CD4-positive, alpha-beta T cell treated with Interleukin-10 for 1 hour (primary cell): Measurements from ENCODE around the gene EYS.
"Not testable (repeated sequence)": the region's sequence is repeated elsewhere in the genome, so short reads cannot be mapped to it uniquely, and the experiment has no call there.

Source experiments
- DNase-seq: peaks from one replicate; pipeline ENCODE4 v3.0.0-alpha.2; 2020

Gene EYS

DNA sequence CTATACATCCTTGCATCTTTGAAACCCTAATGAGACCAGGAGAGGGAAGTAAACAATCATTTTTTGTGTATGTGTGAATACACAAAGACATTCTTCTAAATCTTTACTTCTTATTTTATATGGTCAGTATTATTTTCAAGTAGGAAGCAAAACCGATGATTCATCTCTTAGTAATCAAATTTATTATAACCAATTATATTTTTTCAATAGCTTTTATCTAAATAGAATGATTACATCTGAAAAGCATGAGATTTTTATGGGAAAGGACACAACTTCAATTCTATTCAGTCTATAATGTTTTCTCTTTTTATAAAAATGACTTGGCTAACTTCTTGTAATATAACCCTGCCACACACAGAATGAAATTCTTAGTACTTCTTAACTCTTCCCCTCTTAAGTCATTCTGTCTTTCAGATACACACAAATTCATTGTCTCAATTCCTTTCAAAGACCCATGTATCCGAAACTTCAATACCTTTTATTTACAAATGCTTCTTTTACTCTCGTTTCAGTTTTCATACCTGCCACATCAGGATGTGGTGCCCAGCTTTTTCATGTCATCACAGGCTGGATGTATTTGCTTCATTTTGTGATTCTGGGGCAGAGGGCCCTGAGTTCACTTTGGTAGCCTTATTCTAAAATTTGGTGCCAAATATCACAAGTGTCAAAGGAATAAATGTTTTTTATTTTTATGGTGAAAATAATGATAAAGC, 1844.4 kb downstream of the EYS start:
- DNase-seq: no peak

DNA sequence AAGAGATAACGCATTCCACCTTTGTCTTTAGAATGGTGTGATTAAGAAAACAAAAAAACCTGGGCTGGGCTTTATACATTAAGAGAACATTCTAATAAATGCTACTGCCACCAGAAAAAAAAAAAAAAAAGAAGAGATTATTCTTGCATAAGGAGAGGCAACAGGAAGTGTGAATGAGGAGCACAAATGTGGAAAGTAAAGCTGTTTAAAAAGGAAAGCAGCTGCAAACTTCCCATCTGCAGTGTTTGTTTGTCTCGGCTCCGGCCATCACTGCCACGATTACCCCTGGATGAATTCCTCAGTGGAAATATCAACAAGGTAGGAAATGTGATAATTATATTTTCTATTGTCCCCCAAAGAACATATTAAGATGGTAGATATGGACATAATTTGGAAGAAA, 1847.5 kb downstream of the EYS start:
- DNase-seq: no peak

DNA sequence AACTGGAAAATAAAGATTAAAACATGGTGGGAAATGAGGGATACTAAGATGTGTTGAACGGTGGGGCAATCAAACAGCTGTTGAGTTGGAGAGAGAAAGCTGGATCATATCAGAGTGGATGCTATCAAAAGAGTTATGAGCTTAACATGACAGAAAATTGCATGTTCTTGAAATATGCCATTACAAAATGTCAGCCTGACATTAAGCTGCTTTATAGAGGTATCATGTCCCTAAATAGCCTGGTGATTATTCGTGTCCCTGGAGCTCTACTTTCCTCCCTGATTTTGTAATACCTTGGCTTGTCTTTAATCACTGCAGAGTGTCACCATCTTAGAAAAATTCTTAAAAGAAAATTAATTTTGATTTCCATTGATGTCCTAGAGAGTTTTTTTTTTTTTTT, 1848.3 kb downstream of the EYS start:
- no peak for DNase-seq

DNA sequence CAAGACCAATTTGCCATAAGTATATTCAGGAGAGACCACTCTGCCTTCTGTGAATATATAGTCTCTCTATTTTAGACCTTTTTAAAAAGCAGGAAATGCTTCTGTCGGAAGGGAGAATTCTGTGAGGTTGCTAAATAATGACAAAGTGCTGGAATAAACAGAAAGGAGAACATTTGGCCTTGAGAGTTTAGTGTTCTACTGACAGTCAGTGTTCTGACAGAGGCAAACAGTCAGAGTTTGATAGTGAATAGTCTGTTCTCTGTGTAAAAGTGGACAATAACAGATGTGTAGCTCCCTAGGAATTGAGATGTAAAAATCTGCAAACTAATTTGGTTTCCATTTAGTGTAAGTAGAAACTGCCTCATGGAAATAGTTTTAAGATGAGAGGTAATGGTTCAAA, 1850.8 kb downstream of the EYS start:
- DNase-seq: no peak

DNA sequence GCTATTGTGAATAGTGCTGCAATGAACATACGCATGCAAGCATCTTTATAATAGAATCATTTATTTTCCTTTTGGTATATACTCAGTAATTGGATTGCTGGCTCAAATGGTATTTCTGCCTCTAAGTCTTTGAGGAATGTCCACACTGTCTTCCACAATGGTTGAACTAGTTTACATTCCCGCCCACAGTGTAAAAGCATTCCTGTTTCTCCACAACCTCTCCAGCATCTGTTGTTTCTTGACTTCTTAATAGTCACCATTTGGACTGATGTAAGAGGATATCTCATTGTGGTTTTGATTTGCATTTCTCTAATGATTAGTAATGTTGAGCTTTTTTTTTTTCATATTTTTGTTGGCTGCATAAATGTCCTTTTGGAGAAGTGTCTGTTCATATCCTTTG, 1862.7 kb downstream of the EYS start:
- DNase-seq: no peak

DNA sequence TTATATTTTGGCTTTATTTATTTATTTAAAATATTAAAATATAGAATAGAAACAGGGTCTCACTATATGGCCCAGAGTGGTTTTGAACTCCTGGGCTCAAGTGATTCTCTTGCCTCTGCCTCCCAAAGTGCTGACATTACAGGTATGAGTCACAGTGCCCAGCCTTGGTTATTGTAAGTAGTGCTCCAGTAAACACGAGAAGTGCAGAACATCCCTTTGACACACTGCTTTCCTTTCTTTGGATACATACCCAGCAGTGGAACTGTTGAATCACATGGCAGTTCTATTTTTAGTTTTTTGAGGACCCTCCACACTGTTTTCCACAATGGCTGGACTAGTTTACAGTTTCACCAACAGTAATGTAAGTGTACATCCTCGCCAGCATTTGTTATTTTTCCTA, 1867.5 kb downstream of the EYS start:
- no peak for DNase-seq

DNA sequence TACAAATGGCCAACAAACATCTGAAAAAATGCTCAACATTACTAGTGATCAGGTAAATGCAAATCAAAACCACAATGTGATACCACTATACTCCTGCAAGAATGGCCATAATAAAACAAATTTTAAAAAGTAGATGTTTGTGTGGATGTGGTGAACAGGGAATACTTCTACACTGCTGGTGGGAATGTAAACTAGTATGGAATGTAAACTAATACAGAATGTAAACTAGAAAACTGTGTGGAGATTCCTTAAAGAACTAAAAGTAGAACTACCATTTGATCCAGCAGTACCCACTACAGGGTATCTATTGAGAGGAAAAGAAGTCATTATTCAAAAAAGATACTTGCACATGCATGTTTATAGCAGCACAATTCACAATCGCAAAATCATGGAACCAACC, 1878.3 kb downstream of the EYS start:
- not testable (repeated sequence) for DNase-seq

DNA sequence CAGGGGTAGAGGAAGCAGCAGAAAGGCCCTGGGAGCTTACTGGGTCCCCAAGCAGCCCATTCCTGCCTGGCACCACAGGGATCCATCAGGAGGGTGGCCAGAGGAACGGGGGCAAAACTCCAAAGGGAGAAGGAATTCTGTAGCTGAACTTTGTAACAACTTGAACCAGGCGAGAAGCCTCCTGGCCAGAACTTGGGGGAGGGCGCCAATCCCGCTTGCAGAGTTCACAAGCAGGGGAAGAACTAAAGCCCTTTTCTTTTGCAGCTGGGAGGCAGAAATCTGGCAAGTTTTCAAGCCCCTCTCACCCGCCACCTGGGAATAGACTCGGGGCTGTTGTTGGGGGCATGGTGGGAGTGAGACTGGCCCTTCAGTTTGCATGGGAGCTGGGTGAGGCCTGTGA, 1882.3 kb downstream of the EYS start:
- DNase-seq: no peak

DNA sequence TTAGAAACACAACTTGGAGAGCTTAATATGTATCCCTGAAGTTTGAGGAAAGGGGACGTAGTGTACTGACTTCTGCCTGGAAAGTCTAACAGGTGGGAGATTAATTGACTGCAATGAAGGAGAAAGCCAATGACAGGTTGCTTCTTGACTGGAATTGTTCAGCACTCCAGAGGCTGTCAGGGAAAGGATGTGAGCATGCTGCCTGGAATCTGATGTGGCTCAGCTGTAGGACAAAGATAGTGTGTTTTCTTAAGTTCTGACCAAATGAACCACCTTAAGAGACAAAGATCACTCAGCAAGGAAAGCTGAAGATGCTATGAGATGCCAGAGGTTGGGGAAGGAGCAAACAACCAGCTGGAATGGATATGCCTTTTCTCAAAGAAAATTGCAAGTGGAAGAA, 1885.6 kb downstream of the EYS start:
- no peak for DNase-seq

DNA sequence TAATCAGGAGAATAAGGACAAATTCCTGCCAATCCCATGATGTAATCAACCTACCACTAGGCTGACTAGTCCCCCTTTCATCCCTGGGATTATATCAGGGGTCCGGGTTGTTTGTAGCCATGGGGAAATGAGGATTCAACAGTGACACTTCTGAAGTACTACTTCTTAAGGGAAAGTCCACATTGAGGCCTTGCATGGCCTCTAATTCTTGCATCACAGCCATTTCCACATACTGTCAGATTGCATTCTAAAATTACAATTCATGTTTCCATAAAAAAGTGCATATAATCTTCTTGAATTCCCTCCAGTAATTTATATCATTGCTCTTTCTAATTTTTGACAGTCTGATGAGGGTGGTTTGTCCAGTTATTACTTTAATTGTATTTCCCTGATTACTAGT, 1887.2 kb downstream of the EYS start:
- DNase-seq: no peak

DNA sequence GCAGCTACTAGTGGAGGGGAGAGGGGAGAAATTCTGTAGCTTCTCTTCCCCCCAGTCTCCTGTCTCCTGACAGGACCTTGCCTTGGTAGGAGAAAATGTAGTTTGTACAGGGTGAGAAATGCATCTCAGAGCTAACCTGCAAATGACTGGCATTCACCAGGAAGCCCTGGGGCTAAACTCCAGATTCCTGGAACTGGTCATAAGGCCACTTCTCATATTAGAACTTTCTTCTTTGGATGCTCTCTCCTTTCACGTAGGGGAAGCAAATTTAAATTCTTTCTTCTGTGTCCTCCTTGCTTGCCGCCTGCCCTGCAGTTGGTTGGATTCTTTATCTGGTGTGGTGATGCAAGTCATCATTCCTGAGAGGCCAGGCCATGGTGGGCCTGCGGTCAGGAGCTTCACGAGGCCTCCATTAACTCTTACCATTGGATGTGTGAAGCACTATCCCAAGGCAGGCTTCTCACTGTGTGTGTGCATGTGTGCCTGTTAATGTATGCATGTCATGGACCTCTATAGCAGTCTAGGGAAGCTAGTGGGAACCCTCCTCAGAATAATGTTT, 1889.5 kb downstream of the EYS start:
- DNase-seq: no peak

DNA sequence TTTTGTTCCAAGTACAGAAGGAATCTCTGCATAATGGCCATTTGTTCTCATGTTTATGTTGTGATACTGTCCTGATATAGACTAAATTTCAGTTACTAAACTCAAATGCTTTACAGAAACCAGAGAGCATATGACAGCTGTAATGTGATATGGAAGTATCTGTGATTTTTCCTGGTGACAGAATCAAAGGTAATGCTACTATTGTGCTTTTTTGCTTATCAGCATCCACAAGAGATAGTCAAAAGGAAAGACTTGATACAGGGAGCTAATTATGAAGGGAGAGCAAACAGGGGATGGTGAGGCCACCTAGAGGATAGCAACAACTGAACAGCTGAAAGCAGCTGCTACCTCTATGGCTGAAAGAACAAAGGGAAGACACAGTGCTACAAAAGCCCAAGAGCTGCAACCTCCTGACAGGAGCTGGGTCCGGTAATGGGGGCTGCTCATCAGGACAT, 1890.0 kb downstream of the EYS start:
- no peak for DNase-seq

DNA sequence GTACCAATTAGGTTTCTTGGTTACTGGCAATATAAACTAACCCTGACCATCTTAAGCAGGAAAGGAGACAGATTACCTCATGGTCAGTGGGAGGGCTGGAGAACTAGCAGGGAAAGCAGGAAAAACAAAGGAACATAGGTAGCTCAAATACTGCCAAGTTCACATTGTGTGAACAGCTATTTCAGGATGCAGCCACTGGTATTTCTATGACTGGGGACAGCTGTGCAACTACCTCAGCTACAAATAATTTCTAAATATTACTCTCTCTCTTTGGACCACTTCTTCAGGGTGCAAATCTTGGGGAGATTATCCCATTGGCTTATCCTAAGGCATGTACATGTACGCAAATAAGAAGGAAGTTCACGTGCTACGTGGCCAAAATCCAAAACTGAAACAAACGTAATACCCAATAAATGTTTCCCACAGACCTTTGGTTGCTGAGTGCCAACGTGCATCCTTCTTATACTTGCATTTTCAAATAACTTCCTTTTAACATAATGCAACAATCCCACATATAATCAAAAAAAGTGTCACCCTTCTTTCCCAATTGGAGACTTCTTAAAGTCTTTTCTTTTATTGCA, 1890.5 kb downstream of the EYS start:
- DNase-seq: no peak

DNA sequence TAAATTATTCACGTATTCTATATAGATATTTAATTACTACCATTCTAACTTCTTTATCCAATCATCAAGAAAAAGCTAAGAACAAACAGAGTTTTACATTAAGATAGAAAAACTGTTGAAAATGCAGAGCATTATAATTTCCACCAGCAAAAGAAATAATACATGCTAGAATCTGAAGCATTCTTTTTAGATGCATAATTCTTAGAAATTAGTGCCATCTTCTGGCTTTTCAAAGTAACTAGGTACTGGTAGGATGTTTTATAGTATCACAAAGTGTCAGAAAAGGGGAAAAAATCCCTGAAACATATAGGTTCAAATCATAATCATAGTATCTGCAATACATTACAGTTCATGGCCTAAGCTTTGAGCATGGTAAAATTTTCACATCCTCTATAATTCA, 1892.6 kb downstream of the EYS start:
- no peak for DNase-seq

DNA sequence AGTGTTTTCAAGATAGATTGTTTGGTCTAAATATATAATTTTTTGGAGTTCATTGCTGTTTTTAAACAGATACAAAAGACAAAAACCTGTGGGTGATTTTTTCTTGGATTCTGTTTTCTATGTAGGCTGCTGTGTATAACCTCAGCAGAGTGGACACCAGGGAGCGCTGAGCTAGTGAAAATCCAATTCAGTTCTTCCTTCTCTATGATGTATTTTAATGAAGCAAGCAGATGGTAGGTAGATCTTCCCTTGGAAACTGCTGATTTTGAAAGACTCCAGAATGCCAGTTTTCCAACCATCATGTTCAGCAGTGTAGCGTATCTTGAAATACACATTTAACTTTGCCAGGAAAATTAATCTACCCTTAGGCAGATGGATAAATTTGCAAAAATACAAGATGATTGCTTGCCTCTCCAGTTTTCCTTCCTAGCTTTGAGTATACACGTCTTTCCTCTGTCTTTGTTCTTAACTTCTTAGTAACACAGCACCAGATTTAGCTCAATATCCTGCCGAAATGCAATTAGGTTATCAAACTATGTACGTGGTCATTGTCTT, 1893.4 kb downstream of the EYS start:
- DNase-seq: no peak

DNA sequence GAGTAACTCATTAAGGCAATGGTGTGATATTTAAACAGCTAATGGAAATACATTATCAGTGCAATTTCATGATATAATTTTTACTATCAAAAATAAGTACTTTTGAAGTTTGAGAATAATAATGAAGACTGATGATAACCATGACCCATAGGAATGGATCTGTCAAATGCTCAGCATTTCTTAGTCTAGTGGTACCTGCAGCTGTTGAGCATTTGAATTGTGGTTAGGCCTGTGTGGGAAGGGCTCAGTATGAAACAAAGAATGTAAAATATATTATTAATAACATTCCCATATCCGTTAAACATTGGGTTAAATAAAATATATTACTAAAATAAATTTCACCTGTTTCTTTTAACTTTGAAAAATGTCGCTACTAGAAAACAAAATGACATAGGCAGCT, 1898.5 kb downstream of the EYS start:
- no peak for DNase-seq

DNA sequence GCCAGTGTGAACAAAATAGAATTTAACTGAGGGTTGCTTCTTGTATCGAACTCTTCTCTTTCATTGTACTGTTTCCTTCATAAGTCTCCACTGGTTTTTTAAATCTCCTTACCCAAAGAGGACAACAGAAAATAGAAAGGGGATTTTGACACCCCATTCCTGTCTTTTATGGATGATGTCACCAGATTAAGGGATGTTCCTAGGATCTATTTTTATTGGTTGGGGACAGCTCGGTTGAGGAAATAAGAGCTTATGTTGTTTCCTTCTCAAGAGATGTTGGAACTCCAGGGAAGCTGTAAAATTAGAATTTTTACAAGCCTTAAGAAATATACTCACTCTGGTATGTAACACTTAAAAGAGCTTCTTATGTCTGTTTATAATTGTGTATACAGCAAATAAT, 1900.0 kb downstream of the EYS start:
- no peak for DNase-seq

DNA sequence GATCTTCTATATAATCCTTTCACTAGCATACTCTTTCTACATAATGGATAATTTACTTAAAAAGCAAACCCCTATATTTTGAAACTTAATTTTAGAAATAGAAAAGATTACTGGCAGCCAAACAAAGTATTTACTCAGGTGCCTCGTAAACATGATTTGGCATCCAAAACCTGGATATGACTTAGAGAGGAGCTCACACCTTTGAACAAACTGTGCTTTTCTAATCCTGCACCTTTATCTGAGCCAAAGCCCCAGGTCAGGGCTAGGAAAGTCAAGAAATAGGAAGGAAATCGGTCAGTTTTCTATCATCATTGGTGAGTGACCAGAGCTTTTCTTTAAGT, 1900.5 kb downstream of the EYS start:
- DNase-seq: no peak

DNA sequence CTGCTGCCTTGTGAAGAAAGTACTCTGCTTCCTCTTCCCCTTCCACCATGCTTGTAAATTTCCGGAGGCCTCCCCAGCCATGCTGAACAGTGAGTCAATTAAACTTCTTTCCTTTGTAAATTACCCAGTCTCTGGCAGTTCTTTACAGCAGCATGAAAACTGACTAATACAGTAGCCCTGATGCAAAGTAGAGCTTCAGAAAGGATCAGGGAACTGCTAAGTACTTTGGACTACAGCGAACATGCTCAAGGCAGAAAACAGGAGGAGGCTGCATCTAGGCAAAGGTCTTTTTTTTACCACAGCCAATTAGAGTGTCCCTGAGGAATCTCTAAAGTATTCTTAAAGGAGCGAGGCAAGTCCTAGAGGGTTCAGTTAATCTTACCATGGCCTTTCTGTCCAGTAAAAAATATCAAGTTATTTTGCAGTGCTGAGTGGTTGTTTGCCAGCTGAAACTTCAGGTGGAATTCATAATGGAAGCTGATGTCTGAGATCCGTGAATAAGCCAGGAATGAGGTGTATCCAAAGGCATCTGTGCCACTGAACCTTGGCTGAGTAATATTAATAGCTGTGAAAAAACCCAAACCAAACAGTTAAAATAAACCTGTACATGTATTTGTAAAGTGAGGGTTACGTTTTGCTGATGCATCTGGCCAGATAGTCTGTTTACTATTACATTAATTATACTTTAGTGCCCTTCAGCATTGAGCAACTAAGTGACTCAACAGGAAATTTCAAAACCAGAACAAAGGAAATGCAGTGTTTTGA, 1901.0 kb downstream of the EYS start:
- DNase-seq: no peak

DNA sequence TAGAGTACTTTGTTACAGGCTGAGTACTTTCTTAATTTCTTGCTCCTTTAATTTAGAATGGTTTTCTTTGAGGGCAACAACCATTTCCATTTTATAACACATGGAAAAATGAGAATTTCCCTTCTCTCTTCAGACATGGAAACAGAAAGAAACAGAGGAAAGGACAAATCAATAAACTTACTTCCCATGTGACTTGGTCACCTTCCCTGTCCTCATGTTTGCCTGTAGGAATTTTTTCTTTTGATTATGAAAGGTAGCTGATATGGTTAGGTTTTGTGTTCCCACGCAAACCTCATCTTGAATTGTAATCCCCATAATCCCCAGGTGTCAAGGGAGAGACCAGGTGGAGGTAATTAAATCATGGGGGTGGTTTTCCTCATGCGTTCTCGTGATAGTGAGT, 1901.7 kb downstream of the EYS start:
- DNase-seq: no peak

DNA sequence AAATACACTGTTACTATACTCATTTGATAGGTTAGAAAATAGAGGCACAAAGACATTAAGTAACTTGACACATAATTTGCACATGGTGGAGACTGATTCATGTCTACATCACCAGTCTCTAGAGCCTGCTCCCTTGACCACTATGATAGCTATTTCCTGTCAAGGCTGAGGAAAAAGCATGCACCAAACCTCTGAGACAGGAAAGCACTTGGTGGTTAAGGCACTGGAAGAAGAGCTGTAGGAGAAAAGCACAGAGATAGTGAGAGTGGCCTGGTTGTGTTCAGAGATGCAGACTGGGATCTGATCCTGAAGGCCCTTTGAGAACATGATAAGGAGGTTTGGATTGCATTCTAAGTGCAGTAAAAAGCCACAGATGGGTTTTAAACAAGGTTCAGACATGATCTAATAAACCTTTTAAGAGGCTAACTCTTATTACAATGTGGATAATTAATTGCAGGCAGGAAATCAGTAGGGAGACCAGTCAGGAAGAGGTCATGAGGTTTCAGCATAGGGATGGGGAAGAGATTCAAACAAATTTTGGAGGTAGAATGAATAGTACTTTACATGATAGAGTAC, 1902.6 kb downstream of the EYS start:
- no peak for DNase-seq

DNA sequence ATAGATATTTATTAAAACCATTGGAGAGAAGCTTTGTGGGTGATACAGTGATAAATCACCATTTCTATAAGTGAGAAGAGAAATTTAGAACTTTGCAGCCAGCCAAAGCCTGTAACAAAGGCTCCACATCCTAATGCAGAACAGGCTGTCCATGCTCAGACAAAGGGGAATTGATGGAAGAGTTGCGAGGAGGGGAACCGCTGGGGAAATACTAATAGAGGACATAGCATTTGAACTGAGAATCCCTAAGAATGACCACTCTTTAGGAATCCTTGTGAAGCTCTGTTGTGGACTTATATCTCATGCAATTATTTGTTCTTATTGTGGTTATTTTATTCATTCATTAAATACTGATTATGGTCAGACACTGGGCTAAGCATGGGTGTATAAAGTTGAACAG, 1903.7 kb downstream of the EYS start:
- DNase-seq: no peak

DNA sequence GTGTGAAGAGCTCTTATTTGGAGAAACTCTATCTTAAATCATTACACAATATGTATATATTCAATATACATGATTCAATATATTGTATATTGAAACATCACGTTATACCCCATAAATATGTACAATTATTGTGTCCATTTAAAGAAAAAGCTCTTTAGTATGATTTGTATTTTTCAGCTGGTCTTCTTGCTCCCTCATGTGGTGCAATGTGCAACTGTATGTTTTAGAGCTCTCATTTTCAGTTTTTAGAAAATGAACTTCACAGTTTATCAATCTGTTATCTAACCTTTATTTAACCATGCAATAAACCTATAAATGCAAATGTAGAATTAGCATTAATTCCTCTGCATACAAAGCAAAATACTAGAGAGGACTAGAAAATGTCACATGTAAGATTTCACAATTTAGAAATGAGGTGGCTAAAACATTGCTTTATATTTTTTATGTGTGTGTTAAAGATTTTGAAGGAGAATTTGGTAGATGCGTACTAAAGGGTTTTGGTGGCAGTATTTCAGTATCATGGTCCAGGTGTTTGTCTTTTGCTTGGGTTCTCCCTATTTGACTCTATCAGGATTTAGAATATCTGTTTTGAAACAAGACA, 1904.3 kb downstream of the EYS start:
- DNase-seq: no peak
